ENCODE data around the gene NDNF. TPM values are rescaled to one million over a fixed set of nuclear protein-coding genes. Genes with fewer than 3 reads are reported as not detected.

Gene NDNF
- total RNA-seq, 1 donor from 2014 or later: 25.4 TPM

GRCh38 chr4:121062521-121062920, 9.8 kb downstream of the NDNF start:
- Mint-ChIP-seq H3K36me3 (ENCODE audit: low read depth) (no peaks in the 10 kb centered on the region), H3K27ac (ENCODE audit: unreplicated experiment) (no peak overlapping the region), H3K4me1 (no peaks in the 10 kb centered on the region), H3K9me3 (no peaks in the 10 kb centered on the region), H3K27me3 (ENCODE audit: low read depth) (peaks cover 3% of the 10 kb centered on the region), H3K4me3 (no peak overlapping the region)
- TF ChIP-seq CTCF (conservative IDR thresholded peaks at IDR 0.05): no peak
- no peak for DNase-seq (ENCODE audit: low read depth, low spot score)

- no peak overlapping the region for H3K4me3 Mint-ChIP-seq
- no peaks in the 10 kb centered on the region for H3K9me3 Mint-ChIP-seq
- H3K27me3 Mint-ChIP-seq (ENCODE audit: low read depth): peaks cover 2% of the 10 kb centered on the region
These were observed 10.5 kb downstream of the NDNF start for GRCh38 chr4:121061861-121062260.

GRCh38 chr4:121061215-121061614, 11.1 kb downstream of the NDNF start:
- H3K27ac Mint-ChIP-seq (ENCODE audit: unreplicated experiment): no peak overlapping the region
- no peak overlapping the region for H3K4me3 Mint-ChIP-seq
- H3K9me3 Mint-ChIP-seq: no peaks in the 10 kb centered on the region
- H3K4me1 Mint-ChIP-seq: no peaks in the 10 kb centered on the region
- DNase-seq (ENCODE audit: low read depth, low spot score): no peak
- H3K27me3 Mint-ChIP-seq (ENCODE audit: low read depth): peaks cover 2% of the 10 kb centered on the region
- TF ChIP-seq CTCF (conservative IDR thresholded peaks at IDR 0.05): no peak
- H3K36me3 Mint-ChIP-seq (ENCODE audit: low read depth): no peaks in the 10 kb centered on the region

More at GRCh38 chr4:121061861-121062260, 10.5 kb downstream of the NDNF start:
- no peaks in the 10 kb centered on the region for H3K36me3 Mint-ChIP-seq (ENCODE audit: low read depth)
- no peak overlapping the region for H3K27ac Mint-ChIP-seq (ENCODE audit: unreplicated experiment)
- TF ChIP-seq CTCF (conservative IDR thresholded peaks at IDR 0.05): no peak
- DNase-seq (ENCODE audit: low read depth, low spot score): no peak
- H3K4me1 Mint-ChIP-seq: no peaks in the 10 kb centered on the region

- H3K4me3 Mint-ChIP-seq: no peak overlapping the region
- no peak for DNase-seq (ENCODE audit: low read depth, low spot score)
- H3K9me3 Mint-ChIP-seq: no peaks in the 10 kb centered on the region
- no peaks in the 10 kb centered on the region for H3K4me1 Mint-ChIP-seq
- no peak for TF ChIP-seq CTCF (conservative IDR thresholded peaks at IDR 0.05)
- H3K36me3 Mint-ChIP-seq (ENCODE audit: low read depth): no peaks in the 10 kb centered on the region
- H3K27me3 Mint-ChIP-seq (ENCODE audit: low read depth): no peaks in the 10 kb centered on the region
- no peak overlapping the region for H3K27ac Mint-ChIP-seq (ENCODE audit: unreplicated experiment)
These were observed 14.8 kb downstream of the NDNF start for GRCh38 chr4:121057466-121057922.

- no peak for TF ChIP-seq CTCF (conservative IDR thresholded peaks at IDR 0.05)
- DNase-seq (ENCODE audit: low read depth, low spot score): no peak
- Mint-ChIP-seq H3K27me3 (ENCODE audit: low read depth) (no peaks in the 10 kb centered on the region), H3K27ac (ENCODE audit: unreplicated experiment) (no peak overlapping the region), H3K4me1 (no peaks in the 10 kb centered on the region), H3K9me3 (no peaks in the 10 kb centered on the region), H3K36me3 (ENCODE audit: low read depth) (no peaks in the 10 kb centered on the region), H3K4me3 (no peak overlapping the region)
These were observed 16.3 kb downstream of the NDNF start for GRCh38 chr4:121056066-121056465.

GRCh38 chr4:121054373-121054772, 18.0 kb downstream of the NDNF start:
- no peak for DNase-seq (ENCODE audit: low read depth, low spot score)
- H3K4me3 Mint-ChIP-seq: no peak overlapping the region
- no peaks in the 10 kb centered on the region for H3K9me3 Mint-ChIP-seq
- no peaks in the 10 kb centered on the region for H3K36me3 Mint-ChIP-seq (ENCODE audit: low read depth)
- H3K4me1 Mint-ChIP-seq: no peaks in the 10 kb centered on the region
- no peak overlapping the region for H3K27ac Mint-ChIP-seq (ENCODE audit: unreplicated experiment)
- no peaks in the 10 kb centered on the region for H3K27me3 Mint-ChIP-seq (ENCODE audit: low read depth)
- no peak for TF ChIP-seq CTCF (conservative IDR thresholded peaks at IDR 0.05)
